Embryonic facial prominence (tissue), 1 donor: ENCODE data around the gene PPP2R5C.

ENCODE experiments used
- DNase-seq: peaks from one replicate; pipeline ENCODE4 v3.0.0-alpha.2; 2016; ENCODE audit errors: extremely low spot score

PPP2R5C gene

DNA sequence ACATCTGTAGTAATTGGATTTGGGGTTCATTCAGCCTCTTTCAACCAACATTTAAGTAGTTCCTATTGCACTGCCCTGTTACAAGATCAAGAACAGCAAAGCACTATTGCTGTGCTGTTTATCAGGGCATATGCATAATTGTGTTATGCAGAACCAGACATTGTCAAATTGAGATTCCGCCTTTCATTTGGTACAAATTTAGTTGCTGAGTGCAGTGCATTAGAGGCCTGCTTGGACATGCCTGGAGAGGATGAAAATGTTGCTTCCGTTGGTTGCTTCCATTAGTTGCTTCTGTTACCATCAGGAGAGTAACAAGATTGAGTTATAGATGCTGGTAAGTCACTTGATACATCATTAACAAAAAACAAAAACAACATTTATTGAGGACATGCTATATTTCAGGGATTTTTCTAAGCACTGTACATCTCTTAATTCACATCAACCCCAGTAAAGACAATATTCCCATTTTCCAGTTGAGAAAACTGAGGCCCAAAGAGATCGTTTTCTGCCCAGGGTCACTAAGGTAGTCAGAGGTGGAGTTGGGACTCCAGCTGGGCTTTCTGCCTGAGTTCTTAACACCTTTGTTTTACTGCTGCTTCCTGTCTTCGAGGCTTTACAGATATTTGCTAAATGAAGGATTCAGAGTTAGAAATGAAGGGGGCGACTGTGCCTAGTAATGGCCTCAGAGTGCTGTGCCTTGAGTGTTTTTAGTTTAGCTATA, 79.3 kb downstream of the PPP2R5C start:
- DNase-seq = no peak

- no peak for DNase-seq
These were observed 81.5 kb downstream of the PPP2R5C start for GRCh38 chr14:101843038-101843437.

DNA sequence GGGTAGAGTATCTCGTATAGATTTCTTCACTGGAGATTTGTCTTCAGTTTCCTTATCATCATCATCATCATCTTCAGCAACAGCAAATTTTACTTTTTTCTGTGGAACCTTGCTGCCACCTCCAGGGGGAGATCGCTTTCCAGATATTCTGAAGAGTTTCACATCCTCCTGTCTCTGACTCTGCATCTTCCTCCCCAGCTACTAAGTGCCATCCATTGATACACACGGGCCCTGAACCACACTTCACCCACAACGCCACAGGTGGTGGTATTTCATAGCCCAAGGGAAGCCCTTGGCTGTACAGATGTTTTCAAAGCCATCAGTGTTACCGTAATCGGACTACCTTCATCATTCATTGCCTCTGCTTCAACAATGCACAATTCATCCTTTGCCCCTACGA, 82.2 kb downstream of the PPP2R5C start:
- no peak for DNase-seq

GRCh38 chr14:101844219-101844618, 82.7 kb downstream of the PPP2R5C start:
- no peak for DNase-seq

GRCh38 chr14:101844751-101845150, 83.2 kb downstream of the PPP2R5C start:
- no peak for DNase-seq

DNA sequence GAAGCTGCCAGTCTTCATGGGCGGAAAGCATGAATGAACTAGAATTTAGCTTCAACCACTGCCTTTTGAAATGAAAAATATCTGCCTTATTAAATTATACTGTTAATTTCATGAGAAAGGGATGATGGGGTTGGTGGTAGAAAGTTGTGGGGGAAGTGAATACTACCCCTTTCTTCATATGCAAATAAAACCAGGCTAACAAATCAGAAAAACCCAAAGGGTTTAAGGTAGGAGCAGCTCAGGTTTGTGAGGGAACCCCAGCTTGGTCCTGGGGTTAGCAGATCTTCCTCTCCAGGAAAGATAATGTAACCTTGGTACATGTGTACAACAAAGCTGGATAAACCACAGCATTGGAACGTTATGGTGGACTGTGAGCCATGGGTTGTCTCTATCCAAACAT, 84.0 kb downstream of the PPP2R5C start:
- no peak for DNase-seq

DNA sequence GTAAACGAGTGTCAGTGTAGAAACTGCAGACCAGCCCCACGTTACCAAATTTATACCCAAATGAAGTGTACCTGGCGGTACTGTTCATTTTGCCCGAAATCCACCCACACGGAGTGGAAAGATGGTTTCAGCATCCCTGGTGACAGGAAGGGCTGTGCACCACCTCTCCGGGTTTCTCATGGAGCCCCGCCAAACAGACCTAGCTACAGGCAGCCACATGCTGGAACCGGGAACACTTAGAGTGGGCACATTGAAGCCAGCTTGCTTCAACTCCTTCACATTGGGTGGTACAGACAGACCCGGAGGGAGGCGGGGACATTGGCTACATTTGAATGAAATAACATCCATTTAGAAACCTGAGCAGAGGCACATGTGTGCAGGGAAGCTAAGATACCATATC, 84.4 kb downstream of the PPP2R5C start:
- no peak for DNase-seq

DNA sequence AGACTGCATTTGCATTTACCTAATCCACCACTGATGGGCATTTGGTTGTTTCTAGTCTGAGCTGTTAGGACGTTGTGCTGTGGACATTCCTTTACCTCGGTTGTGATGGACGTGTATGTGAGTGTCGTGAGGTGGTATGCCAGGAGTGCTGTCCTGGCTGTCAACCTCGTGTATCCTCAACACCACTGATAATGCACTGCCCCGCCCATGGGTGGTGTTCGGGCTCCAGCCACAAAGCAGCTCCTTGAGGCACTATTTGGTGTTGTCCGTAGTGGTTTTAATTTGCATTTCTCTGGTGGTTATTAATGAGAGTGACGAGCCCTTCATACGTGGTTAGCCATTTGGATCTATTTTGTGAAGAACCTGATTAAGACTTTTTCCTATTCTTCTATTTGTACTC, 87.6 kb downstream of the PPP2R5C start:
- DNase-seq = no peak

DNA sequence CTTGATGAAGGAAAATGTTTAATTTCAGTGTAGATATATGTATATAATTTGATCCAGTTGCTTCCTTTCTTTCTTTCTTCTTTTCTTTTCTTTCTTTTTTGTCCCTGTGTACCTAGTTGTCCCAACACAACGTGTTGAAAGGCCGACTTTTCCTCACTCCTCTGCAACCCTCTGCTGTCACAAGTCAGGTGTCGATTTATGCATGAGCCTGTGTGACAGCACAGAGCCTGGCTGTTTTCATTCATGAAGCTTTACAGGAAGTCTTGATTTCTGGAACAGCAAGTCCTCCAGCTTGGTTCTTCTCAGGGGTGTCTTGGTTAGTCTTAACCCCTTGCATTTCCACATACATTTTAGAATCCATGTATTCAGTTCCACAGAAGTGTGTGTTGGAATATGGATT, 88.1 kb downstream of the PPP2R5C start:
- no peak for DNase-seq

GRCh38 chr14:101851183-101851582, 89.7 kb downstream of the PPP2R5C start:
- DNase-seq = no peak

DNA sequence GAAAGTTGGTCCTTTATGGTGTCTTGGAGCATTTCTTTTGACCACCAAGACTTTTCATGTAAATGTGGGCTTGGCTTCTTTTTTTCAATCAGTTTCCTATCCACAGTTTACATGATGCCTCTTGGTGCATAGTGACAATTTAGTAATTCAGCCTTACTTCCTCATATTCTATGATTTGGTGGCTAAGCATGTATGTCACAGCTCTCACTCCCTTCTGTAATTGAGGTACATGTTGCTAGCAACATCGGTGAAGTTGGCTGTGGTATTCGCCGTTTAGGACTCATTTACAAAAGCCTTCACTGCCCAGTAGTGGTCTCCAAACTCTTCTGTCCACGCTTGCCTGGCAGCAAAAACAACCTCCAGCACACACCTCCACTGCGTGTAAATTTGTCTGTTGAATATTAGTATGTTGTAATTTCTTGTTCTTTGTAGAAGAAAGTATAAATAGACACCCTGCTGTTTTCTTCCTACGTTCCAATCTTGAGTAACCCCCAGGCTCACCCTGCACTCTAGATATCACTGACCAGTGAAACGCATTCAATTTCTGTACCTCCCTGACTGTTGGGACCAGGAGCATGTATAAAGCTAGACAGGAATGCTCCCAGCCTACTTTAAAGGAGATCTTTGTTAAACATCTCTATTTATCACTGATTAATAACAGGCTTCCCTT, 90.4 kb downstream of the PPP2R5C start:
- DNase-seq = no peak

- no peak for DNase-seq
These were observed 91.3 kb downstream of the PPP2R5C start for GRCh38 chr14:101852785-101853184.

GRCh38 chr14:101853455-101854018, 92.0 kb downstream of the PPP2R5C start:
- no peak for DNase-seq

DNA sequence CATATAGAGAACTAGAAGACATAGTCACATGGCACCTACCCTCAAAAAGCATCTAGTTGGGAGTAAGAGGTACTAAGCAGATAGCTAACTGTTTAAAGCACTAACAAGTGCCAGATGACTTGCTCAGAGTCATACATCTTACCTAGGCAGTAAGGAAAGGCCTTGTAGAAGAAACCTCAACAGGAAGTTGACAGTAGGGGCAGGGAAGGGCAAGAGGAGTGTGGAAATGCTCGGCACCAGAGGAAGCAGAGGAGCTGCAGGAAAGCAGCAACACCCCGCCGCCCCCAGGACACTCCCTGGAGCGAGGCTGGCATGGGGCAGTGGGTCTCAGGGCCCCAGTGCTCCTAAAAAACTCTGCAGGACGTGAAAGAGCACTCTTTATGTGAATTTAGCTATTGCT, 92.9 kb downstream of the PPP2R5C start:
- no peak for DNase-seq

DNA sequence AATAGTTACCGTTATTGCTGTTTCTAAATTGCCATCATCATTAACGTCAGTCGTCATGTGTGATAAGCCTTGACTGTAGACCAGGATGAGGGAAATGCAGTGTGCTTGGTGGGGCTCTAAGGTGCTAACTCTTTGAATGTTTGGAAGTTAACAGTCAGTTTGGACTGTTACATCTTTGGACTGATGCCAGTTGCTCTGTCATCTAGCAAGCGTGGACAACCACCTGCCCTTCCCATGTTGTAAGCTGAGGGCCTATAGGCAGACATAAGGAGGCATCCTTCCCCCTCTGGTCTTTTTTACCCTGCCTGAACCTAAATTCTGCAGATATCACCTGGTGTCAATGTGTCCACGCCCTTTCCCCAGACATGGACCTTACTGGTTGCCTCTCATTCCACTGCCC, 94.4 kb downstream of the PPP2R5C start:
- no peak for DNase-seq

DNA sequence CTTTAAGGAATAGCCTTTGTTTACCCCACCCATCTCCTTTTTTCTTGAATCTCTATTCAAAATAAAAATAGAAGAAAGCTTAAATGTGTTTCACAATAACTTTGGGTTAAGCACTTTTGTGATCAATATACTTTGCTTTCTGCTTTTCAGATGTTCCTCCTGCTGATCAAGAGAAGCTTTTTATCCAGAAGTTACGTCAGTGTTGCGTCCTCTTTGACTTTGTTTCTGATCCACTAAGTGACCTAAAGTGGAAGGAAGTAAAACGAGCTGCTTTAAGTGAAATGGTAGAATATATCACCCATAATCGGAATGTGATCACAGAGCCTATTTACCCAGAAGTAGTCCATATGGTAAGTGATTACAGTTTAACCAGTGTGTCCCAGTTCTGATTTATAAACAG, 95.0 kb downstream of the PPP2R5C start:
- no peak for DNase-seq

GRCh38 chr14:101857226-101857625, 95.7 kb downstream of the PPP2R5C start:
- no peak for DNase-seq

DNA sequence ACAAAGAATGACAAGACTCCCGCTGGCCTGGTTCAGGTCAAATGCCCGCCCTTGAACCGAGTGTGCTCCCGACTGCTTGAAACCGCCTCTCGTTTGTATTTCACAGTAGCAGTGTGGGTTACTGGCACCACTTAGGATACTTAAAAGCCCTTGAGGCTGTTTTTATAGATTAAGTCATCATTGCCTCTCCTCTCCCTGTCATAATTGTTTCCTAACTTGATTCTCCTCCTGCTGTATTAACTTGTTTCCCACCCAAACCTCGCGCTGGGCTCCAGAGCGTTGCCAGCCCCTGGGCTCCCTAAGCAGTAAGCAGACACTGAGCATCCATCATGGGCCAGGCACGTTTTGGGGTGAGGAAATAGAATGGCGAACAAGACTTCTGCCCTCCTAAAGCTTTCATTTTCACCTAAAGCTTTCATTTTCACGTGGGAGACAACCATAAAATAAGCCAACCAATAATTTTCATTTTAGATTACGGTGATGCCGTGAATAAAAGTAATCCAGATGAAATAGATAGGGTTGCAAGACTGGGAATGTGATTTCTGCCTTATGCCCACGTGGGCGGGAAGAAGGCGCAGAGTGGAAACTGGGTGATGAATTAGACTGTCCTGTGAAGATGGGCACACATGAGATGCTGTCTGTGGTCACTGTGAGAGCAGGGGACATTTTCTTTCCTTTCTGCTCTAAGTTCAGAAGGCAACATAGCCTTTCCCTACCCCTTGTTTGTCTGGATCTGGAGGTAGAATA, 97.5 kb downstream of the PPP2R5C start:
- DNase-seq = no peak

- DNase-seq = no peak
These were observed 98.0 kb downstream of the PPP2R5C start for GRCh38 chr14:101859538-101859902.

DNA sequence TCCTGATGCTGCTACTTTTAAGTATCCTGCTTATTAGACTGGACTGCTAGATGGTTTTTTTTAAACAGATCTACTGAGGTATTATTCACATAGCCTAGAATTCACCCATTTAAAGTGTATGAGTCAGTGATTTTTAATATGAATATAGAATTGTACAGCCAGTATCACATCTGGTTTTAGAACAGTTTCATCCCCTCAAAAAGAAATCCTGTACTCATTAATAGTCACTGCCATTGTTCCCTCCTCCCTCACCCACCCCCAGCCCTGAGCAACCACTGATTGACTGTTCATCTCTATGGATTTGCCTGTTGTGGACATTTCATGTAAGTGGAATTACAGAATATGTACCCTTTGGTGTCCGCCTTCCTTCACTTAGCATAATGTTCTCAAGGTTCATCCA, 98.4 kb downstream of the PPP2R5C start:
- DNase-seq = no peak

GRCh38 chr14:101861464-101861863, 100.0 kb downstream of the PPP2R5C start:
- DNase-seq = no peak

GRCh38 chr14:101862177-101862576, 100.7 kb downstream of the PPP2R5C start:
- no peak for DNase-seq

GRCh38 chr14:101862711-101863110, 101.2 kb downstream of the PPP2R5C start:
- no peak for DNase-seq
